Mesothelial cell of epicardium (in vitro differentiated cells): Measurements from ENCODE around the gene TMEM255A. TPM values are rescaled to one million over a fixed set of nuclear protein-coding genes. Genes with fewer than 3 reads are reported as not detected.

ENCODE experiments used
- DNase-seq, 2 experiments: peaks; one replicate each; pipeline ENCODE4 v3.0.0; 2021; ENCODE audit warnings: low spot score in 2 of 2; ENCODE audit not compliant: unreplicated experiment in 2 of 2
- H3K27ac Mint-ChIP-seq: 2 replicates; pipeline ENCODE4 v1.8.0; 2021; ENCODE audit warnings: mixed read lengths
- H3K27me3 Mint-ChIP-seq: 2 replicates; pipeline ENCODE4 v1.8.0; 2021; ENCODE audit warnings: low read depth, mixed read lengths
- H3K36me3 Mint-ChIP-seq: 2 replicates; pipeline ENCODE4 v1.8.0; 2021; ENCODE audit warnings: mixed read lengths
- H3K4me1 Mint-ChIP-seq: 2 replicates; pipeline ENCODE4 v1.8.0; 2021; ENCODE audit warnings: mixed read lengths
- H3K4me3 Mint-ChIP-seq: 2 replicates; pipeline ENCODE4 v1.8.0; 2021; ENCODE audit warnings: mild to moderate bottlenecking, moderate library complexity, mixed read lengths
- H3K9me3 Mint-ChIP-seq: 2 replicates; pipeline ENCODE4 v1.8.0; 2021; ENCODE audit warnings: mixed read lengths
- total RNA-seq: library from RNA; stranded (reverse); gene quantifications from 3 replicates; pipeline ENCODE4 v1.2.1, GENCODE V29; 2021
- TF ChIP-seq, protein P1 (sequence below): fragments of 200-600 bp; sonication (generic); IDR thresholded peaks from one replicate; pipeline ENCODE4 v1.5.0; 2021; ENCODE audit warnings: antibody characterized with exemption; ENCODE audit not compliant: unreplicated experiment

TMEM255A gene
- total RNA-seq, 1 donor from 2014 or later, result 1.3 TPM

DNA sequence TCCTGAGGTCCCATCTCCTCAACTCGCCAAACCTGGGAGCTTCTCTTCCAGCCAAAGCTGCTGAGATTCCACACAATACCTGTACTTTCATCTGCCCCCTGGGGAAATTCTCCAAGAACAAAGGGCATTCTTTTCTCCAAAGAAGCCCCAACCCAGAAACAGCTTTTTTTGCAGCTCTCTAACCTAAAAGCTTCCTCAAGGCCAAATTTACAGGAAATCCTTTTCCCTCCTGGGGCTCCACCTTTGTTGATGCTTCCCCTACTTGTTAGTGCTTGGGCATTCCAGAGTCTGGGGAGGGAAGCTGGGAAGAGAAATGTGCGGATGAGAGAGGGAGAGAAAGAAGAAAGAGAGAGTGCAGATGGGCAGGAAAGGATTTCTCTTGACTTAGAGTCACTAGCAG, 36.3 kb downstream of the TMEM255A start:
- Mint-ChIP-seq H3K4me1 (peaks cover 12% of the 10 kb centered on the region), H3K4me3 (no peak overlapping the region), H3K27me3 (peaks cover 3% of the 10 kb centered on the region), H3K27ac (no peak overlapping the region), H3K36me3 (no peaks in the 10 kb centered on the region), H3K9me3 (peaks cover 16% of the 10 kb centered on the region)
- DNase-seq, result no peak
- TF ChIP-seq, protein P1, sequence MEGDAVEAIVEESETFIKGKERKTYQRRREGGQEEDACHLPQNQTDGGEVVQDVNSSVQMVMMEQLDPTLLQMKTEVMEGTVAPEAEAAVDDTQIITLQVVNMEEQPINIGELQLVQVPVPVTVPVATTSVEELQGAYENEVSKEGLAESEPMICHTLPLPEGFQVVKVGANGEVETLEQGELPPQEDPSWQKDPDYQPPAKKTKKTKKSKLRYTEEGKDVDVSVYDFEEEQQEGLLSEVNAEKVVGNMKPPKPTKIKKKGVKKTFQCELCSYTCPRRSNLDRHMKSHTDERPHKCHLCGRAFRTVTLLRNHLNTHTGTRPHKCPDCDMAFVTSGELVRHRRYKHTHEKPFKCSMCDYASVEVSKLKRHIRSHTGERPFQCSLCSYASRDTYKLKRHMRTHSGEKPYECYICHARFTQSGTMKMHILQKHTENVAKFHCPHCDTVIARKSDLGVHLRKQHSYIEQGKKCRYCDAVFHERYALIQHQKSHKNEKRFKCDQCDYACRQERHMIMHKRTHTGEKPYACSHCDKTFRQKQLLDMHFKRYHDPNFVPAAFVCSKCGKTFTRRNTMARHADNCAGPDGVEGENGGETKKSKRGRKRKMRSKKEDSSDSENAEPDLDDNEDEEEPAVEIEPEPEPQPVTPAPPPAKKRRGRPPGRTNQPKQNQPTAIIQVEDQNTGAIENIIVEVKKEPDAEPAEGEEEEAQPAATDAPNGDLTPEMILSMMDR, result no peak

DNA sequence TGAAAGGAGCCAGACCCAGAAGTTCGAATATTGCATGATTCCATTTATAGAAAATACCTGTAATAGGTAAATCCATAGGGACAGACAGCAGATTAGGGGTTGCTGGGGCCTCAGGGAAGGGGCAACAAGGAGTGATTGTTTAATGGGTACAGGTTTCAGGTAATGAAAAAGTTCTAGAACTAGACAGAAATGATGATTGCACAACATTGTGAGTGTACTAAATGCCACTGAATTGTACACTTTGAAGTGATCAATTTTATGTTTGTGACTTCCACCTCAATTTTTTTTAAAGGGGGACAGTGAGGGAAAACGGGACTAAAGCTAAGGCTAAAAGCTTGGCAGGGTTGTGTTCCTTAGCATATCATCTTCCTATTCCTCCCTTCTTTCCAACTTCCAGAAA, 37.1 kb downstream of the TMEM255A start:
- Mint-ChIP-seq H3K4me3 (no peak overlapping the region), H3K4me1 (peaks cover 18% of the 10 kb centered on the region), H3K9me3 (peaks cover 19% of the 10 kb centered on the region), H3K27me3 (peaks cover 3% of the 10 kb centered on the region), H3K27ac (no peak overlapping the region), H3K36me3 (no peaks in the 10 kb centered on the region)
- DNase-seq, result no peak
- TF ChIP-seq, protein P1, result no peak

- Mint-ChIP-seq H3K27ac (no peak overlapping the region), H3K27me3 (no peaks in the 10 kb centered on the region), H3K4me1 (peaks cover 18% of the 10 kb centered on the region), H3K9me3 (peaks cover 20% of the 10 kb centered on the region), H3K36me3 (no peaks in the 10 kb centered on the region), H3K4me3 (no peak overlapping the region)
- TF ChIP-seq, protein P1, result no peak
- DNase-seq, result no peak
Measured at GRCh38 chrX:120271218-120271617, 40.0 kb downstream of the TMEM255A start.

GRCh38 chrX:120270567-120270966, 40.7 kb downstream of the TMEM255A start:
- no peak for DNase-seq
- peaks cover 18% of the 10 kb centered on the region for H3K4me1 Mint-ChIP-seq
- no peaks in the 10 kb centered on the region for H3K27me3 Mint-ChIP-seq
- no peak overlapping the region for H3K4me3 Mint-ChIP-seq
- H3K9me3 Mint-ChIP-seq, result peaks cover 16% of the 10 kb centered on the region
- TF ChIP-seq, protein P1, result no peak
- H3K27ac Mint-ChIP-seq, result no peak overlapping the region
- no peaks in the 10 kb centered on the region for H3K36me3 Mint-ChIP-seq

DNA sequence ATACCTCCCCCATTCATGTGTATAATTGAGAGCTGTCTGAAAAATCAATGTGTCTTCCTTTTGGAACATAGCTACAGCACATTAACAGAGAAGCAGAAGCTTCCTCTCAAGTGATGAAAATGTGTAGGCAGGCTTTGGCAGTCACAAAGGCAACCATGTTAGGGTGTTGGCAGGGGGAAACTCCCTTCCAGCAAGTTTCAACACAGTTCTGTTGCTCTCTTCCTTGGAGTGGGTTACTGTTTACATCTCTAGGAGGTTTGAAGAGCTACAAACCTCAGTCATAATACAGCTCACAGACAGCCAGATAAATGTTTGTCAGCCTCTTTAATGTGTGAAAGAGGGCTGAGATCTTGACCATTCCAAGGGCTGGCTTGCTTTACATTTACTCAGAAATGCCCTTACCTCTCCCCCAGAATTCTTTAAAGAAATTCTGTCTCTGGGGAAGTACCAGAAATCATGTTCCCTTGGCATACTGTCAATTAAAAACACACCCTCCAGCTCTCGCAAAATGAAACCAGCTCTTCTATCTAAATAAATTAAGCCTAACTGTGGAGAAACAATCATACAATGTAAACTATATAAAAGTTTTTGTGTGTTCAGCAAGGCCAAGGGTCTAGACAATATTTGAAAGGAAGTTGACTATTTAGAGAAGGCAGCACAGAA, 41.8 kb downstream of the TMEM255A start:
- peak overlapping the region; percentile 53 for H3K27ac Mint-ChIP-seq
- TF ChIP-seq, protein P1, result no peak
- peaks cover 18% of the 10 kb centered on the region for H3K4me1 Mint-ChIP-seq
- DNase-seq, result no peak
- peaks cover 15% of the 10 kb centered on the region for H3K9me3 Mint-ChIP-seq
- H3K36me3 Mint-ChIP-seq, result no peaks in the 10 kb centered on the region
- H3K27me3 Mint-ChIP-seq, result no peaks in the 10 kb centered on the region
- H3K4me3 Mint-ChIP-seq, result no peak overlapping the region
